Peyer's patch (tissue), 4 donors: ENCODE data around the gene SCAMP4.

Experiments
- POLR2A ChIP-seq, 2 donors: fragments of 450-650 bp; IDR thresholded peaks; one replicate each; pipeline ENCODE4 v1.5.1; 2017; ENCODE audit warnings: antibody characterized with exemption in 2 of 2, mild to moderate bottlenecking in 2 of 2, moderate library complexity in 2 of 2
- TF ChIP-seq, protein P1 (sequence below), 6 experiments: fragments of 450-650 bp in 4 of 6; fragments of 200-600 bp in 2 of 6; sonication (generic) in 1 of 6; IDR thresholded peaks; one replicate each; pipeline ENCODE4 v1.5.1; 2017 to 2019; ENCODE audit warnings: antibody characterized with exemption in 6 of 6, mild to moderate bottlenecking in 3 of 6, moderate library complexity in 1 of 6

- TF ChIP-seq, protein P1, sequence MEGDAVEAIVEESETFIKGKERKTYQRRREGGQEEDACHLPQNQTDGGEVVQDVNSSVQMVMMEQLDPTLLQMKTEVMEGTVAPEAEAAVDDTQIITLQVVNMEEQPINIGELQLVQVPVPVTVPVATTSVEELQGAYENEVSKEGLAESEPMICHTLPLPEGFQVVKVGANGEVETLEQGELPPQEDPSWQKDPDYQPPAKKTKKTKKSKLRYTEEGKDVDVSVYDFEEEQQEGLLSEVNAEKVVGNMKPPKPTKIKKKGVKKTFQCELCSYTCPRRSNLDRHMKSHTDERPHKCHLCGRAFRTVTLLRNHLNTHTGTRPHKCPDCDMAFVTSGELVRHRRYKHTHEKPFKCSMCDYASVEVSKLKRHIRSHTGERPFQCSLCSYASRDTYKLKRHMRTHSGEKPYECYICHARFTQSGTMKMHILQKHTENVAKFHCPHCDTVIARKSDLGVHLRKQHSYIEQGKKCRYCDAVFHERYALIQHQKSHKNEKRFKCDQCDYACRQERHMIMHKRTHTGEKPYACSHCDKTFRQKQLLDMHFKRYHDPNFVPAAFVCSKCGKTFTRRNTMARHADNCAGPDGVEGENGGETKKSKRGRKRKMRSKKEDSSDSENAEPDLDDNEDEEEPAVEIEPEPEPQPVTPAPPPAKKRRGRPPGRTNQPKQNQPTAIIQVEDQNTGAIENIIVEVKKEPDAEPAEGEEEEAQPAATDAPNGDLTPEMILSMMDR (IDR thresholded peaks at IDR 0.05): no peak
- TF ChIP-seq POLR2A (IDR thresholded peaks at IDR 0.05): no peak
These were observed 39.1 kb downstream of the SCAMP4 start for GRCh38 chr19:1944088-1944915.
